Measurements from ENCODE around the gene DOCK6.

The DOCK6 gene

DNA sequence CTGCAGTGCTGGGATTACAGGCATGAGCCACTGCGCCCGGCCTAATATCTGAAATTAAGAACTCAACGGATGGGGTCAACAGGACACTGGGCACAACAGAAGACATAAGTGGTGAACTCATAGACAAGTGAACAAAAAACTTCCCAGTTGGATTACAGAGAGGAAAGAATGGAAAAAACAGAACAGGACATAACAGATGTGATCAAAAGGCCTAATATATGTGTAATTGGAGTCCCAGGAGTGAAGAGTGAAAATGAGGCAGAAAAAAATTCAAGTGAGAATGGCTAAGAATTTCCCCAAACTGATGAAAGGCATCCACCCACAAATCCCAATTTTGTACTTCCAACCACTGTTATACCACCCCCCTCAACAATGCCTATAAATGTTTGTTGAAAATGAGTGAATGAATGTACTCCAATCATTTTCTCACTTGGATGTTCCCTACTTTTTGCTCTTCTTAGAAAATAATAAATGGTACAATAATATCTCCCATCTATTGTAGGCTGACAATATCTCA lies 41.2 kb downstream of the DOCK6 start:
- DNase-seq: no peak

DNA sequence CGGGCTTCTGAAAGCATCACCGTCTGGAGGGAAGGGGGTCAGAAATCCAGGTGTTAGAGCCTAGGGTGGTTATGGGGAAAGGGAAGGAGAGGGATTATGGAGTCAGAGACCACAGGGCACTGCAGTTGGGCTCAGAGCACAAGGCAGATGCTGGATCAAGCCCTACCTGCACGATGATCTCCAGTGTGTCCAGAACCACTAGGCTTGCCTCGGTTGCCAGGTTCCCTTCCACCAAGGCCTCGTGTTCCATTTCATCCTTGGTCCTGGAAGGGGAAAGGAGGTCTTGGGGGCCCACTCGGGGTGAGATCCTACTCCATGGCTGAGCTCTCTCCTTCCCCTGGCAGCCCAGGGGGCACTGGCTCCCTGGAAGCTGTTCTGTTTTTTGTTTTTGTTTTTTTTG lies 47.9 kb downstream of the DOCK6 start:
- no peak for DNase-seq

DNA sequence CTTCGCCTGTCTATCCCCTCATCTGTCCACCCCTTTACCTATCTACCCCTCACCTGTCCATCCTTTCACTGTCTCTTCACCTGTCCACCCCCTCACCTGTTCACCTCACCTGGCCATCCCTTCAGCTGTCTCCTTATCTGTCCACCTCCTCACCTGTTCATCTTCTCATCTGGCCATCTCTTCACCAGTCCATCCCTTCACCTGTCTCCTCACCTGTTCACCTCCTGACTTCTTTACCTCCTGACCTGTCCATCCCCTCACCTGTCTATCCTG lies 51.7 kb downstream of the DOCK6 start:
- DNase-seq: no peak

DNA sequence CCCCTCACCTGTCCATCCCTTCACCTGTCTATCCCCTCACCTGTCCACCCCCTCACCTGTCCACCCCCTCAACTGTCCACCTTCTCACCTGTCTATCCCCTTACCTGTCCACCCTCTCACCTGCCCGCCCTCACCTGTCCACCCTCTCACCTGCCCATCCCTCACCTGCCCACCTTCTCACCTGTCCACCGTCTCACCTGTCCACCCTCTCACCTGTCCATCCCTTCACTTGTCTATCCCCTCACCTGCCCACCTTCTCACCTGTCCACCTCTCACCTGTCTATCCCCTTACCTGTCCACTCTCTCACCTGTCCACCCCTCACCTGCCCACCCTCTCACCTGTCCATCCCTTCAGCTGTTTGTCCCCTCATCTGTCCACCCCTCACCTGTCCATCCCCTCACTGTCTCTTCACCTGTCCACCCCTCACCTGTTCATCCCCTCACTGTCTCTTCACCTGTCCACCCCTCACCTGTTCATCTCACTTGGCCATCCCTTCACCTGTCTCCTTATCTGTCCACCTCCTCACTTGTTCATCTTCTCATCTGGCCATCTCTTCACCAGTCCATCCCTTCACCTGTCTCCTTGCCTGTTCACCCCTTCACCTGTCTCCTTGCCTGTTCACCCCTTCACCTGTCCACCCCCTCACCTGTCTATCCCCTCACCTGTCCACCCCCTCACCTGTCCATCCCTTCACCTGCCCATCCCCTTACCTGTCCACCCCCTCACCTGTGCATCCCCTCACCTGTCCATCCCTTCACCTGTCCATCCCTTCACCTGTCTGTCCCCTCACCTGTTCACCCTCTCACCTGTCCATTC lies 52.3 kb downstream of the DOCK6 start:
- DNase-seq: no peak

DNA sequence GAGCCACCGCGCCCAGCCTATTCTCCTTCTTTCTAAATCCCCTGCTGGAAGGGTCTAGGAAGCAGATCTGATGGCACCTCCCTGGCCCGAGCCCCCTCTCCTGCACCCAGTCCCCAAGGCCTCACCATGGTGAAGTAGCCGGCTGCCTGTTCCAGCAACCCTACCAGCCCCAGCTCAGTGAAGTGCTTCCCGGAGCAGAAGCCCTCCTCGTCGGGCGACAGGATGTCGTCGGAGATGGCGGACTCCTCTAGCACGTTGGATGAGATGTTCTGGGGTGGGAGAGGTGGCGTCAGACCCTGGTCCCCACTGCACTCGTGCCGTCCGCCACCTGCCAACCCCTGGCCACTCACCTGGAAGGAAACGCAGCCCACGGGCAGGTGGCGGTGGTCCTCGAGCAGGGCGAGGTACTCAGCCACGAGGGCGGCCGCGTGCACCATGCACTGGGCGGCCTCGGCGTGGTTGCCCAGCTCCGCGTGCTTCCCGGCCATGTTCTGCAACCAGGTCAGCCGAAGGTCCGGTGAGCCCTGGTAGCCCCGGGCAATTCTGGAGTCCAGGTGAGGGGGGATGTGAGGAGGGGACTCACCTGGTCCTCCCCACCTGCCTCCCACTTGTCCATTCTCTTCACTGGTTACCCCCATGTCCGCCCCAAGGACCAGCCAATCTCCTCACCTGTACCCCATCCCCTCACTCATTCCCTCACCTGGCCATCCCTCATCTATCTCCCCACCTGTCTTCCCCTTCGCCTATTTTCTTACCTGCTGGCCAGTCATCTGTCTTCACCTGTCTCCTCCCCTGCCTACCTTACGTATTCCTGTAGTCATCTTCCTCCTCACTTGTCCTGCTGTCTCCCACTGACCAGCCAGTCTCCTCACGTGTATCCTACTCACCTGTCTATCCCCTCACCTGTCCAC lies 53.5 kb downstream of the DOCK6 start:
- DNase-seq: no peak

DNA sequence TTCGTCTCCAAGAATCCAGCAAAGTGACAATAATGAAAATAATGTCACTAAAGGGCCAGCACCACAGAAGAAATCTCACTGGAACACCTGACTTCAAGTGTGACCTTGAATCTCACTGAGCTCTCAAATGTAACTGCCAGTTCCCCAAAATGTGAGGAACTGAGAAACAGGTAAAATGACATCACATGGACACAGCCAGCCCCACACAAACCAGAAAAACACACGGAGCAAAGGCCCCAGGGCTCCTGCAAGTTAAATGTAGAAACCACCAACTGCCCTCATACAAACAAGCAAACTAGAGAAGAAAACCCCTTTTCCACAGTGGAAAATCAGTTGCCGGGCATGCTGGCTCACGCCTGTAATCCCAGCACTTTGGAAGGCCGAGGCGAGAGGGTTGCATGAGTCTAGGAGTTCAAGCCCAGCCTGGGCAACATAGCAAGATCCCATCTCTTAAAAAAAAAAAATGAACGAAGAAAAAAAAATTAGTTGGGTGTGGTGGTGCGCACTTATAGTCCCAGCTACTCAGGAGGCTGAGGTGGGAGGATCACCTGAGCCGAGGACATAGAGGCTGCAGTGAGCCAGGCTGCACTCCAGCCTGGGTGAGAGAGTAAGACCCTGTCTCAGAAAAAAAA lies 56.3 kb downstream of the DOCK6 start:
- no peak for DNase-seq

DNA sequence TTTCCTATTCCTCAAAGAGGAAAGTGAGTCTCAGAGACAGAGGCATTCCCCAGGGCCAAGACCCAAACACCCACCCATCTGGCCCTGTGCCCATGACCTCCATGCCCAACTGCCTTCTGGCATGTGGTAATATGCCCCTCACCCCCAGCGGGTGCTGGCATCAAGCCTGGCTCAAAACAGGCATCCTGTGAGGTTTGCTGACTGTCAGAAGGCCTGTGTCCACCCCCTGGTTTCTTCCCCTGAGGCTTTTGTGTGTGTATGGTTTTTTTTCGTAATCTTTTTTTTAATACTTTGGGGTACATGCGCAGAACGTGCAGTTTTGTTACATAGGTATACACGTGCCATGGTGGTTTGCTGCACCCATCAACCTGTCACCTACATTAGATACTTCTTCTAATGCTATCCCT lies 57.4 kb downstream of the DOCK6 start:
- DNase-seq: no peak

DNA sequence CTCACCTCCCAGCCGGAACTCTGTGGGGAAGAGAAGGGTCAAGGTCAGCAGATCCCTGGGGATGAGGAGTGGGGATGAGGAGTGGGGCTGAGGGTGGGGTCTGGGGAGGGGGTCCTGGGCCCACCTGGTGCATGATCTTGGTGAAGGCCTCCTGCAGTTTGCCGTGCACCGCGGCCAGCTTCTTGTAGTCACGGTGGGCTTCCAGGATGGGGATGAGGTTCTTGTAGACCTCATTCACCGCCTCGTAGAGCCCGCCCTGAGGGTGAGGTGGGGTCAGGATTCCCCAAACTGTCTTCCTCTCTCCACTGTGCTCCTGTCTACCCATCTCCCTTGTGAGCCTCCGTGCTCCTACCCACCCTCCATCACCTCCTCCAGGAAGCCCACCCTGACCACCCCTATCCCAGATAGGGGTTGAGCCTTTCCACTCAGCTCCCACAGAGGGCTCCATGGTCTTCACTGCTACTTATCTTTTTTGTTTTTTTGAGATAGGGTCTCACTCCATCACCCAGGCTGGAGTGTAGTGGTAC lies 58.2 kb downstream of the DOCK6 start:
- no peak for DNase-seq

DNA sequence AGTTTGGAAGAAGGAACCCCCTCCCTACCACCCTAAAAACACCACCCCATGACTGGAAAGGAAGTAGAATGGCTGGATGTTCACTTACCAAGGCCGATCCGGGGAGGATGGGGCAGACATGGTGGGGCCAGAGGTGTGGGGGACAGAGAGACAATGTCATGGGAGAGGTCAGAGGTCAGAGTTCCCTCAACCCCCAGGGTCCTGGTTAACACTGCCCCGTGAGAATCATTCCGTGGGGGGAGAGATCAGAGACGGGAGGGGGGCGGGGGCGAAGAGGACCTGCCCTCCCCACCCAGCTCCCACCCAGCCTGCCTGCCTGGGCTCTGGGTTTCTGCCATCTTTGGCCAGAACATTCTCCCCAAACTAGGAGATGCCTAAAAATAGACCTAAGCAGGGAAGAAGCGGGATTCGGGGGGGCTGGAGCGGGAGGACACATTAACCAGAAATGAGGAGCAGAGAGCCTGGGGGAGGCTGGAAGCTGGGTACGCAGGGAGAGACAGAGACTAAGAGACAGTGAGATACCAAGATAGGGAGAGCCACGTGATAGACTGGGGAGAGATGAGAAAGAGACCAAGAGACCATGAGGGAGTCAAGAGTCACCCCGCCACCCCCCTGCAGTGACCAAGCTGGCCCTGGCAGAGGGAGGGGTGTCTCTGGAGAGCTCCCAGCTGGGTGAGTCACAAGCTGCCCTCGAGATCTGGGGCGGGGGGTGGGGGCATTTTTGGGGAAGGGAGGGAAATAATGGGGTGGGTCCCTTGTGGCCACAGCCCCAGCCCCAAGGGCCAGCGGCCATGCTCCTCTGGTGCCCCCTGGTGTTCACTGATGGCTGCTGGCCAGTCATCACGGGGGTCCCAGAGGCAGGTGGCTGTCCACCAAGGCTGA lies 58.9 kb downstream of the DOCK6 start:
- DNase-seq: peak; percentile 27 to 36

DNA sequence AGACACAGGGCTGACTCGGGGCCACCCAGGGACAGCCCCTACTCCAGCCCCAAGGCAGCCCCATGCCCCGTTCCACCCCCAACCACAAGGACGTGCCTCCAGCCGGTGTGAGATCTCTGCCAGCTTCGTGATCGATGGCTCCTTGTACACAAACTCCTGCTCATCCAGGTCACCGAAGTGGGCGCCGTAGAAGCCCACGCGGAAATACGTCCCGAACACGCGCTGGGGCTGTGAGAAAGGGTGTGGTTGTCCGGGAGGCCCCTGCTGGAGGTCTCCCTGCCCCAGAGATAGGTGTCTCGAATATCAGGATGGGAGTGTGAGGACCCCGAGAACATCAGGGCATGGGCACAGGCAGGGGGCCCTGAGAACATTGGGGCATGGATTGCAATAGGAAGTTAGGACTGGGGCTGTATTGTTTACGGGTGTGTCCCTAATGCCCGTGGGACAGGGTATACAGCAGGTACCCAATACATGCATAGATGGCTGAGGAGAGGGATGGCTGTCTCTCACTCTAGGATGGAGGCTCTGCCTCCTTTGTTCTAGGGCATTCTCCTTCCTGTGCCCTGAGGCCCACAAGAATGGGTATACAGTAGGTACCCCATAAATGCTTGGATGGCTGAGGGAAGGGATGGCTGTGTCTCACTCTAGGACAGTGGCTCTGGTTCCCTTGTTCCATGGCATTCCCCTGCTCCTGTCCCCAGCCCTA lies 59.7 kb downstream of the DOCK6 start:
- DNase-seq: no peak

DNA sequence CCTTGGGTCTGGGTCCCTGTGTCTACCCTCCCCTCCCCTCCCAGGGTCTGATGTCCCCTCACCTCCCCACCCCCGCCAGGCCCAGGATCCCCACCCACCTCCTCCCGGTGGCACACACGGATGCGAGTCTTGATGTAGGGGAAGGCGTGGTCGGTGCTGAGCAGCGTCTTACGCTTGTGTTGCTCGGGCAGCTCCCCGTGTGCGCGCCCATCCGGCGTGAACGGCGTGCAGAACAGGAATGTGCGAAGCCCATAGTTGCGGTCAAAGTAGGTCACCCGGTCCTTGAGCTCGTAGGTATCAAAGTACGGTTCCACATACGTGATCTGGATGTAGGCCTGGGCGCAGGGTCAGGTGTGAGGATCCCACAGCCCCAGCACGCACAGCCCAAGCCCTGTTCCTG lies 60.5 kb downstream of the DOCK6 start:
- DNase-seq: no peak

DNA sequence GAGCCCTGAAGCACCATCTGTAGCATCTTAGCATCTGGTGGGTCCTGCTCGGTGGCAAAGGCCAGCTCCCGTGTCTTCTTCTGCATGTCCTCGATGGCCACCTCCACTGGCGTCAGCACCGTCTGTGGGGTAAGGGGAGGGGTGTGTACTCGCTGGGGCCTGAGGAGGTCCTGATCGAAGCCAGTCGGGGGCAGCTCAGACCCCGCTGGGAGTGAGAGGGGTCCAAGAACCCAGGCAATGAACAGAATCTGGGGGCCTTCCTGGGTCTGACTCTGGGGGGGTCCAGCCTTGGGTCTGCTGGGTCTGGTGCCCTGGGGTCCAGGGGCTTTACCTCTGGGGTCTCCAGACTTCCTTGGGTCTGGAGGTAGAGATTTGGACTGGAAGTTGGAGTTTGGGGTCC lies 61.4 kb downstream of the DOCK6 start:
- DNase-seq: no peak

DNA sequence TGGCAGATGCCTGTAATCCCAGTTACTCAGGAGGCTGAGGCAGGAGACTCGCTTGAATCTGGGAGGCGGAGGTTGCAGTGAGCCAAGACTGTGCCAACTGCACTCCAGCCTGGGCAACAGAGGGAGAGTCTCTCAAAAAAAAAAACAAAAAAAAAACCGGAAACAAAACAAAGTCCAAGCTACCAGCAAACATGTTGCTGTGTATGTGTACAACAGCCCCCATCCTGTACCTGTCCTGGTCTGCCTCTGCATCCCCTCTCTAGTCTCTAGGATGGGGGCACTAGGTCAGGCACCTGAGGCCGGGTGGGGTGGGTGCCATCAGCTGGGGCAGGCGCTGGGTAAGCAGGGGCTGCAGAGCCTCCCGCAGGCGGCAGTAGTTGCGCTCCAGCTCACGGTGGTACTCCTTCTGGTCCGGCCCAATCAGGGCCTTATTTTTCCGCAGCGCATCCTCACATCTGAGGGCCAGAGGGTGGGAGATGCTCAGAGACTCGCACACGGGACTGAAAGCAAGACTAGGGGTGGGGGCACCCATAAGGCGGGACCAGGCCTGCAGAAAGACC lies 62.2 kb downstream of the DOCK6 start:
- DNase-seq: no peak

DNA sequence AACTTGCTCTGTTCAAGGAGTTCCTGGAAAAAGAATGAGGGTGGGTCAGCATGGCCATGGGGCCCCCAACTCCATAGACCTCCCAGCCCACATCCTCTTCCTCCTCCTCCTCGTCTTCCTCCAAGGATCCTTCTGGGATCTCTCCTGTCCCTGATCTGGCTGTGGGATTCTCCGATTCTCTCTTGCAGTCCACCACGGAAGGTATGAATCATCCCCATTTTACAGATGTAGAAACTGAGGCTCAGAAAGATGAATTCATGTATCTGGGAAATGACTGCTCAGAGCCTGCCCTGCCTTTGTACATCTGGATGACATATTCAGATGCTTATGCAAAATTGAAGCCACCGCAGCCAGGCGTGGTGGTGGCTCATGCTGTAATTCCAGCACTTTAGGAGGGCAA lies 62.8 kb downstream of the DOCK6 start:
- no peak for DNase-seq

DNA sequence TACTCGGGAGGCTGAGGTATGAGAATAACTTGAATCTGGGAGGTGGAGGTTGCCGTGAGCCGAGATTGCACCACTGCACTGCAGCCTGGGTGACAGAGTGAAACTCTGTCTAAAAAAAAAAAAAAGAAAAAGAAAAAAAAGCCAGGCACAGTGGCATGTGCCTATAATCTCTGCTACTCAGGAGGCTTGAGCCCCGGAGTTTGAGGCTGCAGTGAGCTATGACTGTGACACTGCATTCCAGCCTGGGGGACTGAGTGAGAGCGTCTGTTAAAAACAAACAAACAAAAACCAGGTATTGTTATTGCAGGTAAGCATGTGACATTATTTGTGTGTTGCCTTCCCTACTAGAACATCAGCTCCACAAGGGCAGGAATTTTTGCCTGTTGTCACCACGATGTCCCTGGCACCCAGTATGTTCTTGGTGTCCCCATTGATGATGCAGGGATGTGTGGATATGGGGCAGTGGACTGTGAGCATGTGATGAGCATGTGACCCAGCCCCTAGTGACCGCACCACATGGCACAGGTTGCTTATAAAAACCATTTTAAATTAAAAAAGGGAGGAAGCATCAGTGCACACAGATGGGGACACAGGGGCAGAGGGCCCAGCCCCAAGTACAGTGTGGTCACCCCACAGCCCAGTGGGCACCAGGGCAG lies 63.4 kb downstream of the DOCK6 start:
- no peak for DNase-seq

DNA sequence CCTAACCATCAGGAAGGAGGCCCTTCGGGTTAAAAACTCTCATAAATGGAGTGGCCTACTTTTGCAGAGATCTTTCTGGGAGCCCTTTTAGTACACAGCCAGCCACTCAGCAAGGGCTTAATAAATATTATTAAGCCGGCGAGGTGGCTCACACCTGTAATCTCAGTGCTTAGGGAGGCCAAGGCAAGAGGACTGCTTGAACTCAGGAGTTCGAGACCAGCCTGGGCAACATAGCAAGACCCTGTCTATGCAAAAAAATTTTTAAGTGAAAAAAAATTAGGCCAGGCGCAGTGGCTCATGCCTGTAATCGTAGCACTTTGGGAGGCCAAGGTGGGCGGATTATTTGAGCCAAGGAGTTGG lies 64.2 kb downstream of the DOCK6 start:
- DNase-seq: no peak

DNA sequence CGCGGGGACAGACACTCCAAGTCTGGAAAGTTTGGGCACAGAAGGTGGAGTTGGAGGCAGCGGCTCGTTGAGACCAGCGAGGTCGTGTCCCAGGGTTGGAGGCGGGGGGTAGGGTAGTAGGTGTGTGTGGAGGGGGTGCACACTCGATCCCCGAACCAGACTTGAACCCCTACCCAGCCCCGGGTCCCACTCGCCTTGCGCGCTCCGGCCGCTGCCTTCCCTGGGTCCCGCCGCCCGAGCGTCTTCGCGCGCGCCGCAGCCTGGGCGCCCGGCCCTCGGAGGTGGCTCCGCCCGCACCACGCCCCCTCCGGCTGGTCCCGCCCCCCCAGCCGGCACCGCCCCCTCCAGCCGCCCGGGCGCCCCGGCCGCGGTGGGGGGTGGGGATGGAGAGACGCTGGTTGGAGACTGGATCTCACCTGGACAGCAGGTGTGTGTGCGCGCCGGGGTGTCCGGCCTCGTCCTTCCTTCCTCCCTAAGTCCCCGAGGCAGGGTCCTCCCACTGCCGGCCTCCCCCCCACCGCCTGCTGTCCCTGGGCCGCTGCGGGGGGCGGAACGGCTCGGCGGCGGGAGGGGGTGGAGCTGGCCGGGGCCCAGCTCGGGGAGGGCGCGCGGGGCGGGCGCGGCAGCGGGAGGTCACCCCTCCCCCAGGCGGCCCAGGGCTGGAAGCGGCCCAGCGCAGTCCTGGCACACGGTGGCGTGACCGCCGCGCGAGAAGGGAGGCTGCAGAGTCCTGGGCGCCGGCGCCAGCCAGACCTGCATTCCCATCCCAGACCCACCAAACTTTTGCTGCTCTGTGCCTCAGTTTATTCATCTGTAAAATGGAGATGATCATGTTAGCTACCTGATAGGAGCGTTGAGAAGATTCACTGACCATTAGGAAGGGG lies 64.8 kb downstream of the DOCK6 start, which contains the start of gene KANK2:
Gene KANK2 (minus strand): TSS at position 255 of the 884 bp plus-strand sequence. CDS start 3,034 bp downstream, outside the sequence.
- DNase-seq: peak; percentile 58 to 67

DNA sequence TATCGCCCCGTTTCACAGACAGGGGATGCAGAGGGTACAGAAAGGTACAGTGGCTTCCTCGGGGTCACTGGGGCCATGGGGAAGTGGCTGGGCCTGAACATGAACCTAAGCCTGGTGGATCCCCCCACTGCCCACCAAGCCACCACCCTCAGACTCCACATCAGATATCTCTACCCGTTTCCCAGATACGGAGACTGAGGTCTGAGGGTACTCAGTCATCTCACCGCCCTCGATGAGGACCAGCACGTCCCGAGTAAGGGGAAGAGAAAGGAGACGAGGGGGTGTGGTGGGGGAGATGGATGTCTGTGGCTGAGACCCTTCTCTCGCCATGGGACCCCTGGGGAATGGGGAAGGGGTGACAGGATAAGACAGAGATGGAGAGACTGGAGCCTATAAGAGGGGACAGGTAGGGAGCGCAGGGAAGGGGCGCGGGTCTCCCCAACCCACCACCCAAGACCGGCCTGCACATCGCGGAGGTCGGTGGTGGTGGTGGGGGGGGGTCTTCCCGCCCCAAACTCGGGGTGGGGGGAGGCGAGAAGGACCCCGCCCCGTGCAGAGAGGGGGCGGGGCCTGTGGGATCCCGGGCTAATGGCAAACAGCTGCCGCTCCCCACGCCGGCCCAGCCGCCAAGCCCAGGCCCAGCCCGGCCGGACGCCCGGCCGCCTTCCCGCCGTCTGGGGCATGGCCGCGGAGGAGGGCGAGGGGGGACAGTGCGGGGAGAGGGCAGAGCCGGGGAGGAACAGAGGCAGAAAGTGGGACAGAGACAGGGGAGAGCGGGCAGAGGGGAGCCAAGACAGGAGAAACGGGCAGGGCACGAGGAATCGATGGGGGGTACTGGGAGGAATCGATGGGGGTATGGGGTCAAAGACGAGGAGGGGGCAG lies 65.7 kb downstream of the DOCK6 start:
- no peak for DNase-seq

DNA sequence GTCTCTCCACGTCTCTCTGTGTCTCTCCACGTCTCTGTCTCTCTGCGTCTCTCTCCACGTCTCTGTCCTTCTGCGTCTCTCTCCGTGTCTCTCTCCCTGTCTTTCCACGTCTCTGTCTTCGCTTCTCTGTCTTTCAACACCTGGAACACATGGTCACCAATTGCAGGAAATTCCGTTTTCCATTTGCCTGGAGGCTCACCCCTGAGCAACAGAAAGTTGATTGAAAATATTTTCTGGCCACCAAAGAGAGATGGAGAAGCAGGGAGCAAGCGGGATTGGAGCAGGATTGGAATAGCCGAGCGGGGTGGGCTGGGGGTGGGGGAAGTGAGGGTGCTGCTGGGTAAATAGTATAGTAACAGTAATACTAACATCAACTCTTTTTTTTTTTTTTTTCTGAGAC lies 66.6 kb downstream of the DOCK6 start:
- no peak for DNase-seq
